SKM-1 (cell line): ENCODE measurements around the gene IGF2R.
"Not testable (repeated sequence)": the region's sequence is repeated elsewhere in the genome, so short reads cannot be mapped to it uniquely, and the experiment has no call there.

Experiments used
- DNase-seq: peaks from one replicate; lab custom pipeline; 2025; ENCODE audit not compliant: unreplicated experiment; lab: John Stamatoyannopoulos, UW

The IGF2R gene

DNA sequence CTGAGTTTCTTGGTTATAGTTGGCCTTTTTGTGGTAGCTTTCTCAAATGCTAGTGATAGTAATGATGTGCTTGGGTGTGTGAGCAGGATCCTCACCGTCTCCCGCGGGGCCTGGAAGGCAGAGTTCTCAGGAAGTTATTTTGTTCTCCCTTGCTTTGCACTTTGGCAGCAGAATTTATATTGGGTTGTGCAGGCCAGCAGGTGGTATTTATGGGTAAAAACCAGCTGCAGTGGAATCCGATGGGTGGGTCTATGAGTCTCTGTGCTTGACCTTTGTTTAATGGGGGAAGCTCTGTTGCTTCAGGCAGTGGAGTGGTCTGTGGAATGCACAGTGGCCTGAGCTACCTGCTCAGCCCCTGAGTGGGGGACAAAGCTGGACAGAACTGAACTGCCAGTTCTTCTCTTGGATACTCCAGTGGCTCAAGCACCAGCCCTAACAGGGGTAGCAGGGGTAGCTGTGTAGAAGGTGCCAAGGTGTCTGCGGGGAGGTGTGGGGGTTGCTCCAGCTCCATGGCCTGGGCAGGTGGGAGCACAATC lies 27.3 kb downstream of the IGF2R start:
- DNase-seq, result no peak

DNA sequence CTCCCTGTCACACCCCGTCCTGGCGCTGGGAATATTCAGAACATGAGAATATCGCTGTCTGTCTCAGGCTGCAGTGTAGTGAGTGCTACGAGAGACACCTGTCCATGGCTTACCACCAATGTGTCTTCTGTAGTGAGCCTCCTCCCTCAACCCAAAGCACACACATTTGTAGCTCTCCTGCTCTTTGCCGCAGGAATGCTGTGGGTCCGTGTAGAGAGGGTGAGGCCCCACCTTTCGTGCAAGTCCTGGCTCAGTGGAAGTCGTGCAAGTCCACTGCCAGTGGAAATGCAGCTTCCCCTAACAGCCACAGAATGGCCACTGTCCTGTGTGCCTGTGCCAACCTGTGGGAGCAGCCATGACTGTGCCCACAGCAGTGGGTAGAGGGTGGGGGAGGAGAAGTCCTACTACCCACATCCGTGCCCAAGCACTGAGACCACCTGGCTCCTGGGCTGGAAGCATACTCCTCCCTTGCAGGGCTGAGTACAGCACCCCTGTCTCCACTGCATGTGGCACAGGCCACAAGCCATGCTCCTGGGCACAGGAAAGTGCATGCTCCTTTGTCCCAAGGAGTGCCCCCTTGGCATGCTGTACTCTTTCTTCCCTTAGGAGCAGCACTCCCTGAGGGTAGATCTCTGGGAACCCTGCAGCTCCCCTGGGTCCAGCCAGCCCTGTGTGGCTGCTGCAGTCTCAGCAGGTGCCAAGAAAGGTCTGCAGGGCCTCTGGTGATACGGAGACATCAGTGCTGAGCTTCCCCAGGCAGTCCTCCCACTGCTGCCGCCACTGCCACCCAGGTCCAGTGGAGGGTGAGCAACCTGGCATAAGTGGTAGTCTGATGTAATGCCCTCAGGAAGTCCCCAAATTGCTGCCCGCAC lies 28.0 kb downstream of the IGF2R start:
- no peak for DNase-seq

DNA sequence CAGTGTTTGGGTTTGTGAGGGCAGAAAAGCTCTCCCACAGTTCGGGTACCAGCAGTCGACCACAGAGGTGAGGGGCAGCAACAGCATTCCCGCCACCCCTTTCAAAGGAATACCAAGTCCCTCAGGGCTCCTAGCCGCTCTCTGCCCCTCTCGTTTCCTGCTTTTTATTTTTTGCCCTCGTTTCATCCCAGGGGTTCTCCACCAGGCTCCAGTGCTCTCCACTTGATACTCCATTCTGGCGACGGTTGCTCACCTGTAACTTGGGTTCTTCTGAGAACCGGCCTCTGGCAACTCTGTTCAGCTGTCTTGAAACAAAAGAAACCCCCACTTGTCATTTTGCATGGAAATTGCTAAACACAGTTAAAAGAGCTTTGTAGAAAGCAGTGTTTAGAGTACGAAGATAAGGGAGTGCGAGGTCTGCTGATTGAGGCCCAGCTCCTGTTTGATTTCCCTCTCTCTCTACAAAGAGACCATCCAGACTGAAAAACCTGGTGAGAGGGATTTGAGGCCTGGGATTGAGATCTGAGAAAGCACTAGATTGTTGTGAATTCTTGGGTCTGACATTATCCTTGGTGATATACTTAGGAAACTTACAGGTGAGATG lies 28.7 kb downstream of the IGF2R start:
- DNase-seq, result no peak

DNA sequence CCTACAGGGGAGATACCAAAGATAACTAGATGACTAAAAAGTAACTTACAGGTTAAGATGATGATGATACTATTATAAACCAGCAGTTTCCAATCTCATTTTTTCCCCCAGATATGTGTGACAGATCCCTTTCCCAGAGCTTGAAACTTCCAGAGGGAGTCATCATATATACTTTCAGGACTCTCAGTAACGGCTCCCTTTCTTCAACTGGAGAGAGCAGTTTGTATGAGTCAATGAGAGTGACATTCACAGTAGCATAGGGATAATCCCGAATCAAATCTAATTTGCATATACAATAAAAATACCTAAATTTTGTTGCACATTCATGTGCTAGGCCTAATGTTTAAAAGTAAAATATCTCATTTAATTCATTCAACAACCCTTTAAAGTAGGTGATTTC lies 29.7 kb downstream of the IGF2R start:
- no peak for DNase-seq

DNA sequence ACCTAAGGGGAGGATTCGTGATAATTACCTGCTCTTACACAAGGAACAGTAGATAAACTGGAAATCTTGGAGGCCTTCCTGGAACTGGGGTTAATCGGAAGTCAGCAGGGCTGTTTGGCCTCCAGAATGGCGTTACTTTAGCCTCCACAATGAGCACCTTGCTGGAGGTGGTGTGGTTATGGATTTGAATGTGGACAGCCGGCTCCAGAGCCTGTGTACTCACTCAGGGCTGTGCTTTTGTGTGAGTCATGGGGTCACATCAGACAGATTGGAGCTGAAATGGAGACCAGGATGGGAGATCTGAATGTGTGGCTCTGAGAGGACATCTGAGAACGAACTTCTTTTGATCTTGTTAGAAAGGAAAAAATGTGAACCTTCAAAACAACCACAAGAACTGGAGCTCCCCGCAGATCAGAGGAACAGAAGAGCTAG lies 30.4 kb downstream of the IGF2R start:
- no peak for DNase-seq

DNA sequence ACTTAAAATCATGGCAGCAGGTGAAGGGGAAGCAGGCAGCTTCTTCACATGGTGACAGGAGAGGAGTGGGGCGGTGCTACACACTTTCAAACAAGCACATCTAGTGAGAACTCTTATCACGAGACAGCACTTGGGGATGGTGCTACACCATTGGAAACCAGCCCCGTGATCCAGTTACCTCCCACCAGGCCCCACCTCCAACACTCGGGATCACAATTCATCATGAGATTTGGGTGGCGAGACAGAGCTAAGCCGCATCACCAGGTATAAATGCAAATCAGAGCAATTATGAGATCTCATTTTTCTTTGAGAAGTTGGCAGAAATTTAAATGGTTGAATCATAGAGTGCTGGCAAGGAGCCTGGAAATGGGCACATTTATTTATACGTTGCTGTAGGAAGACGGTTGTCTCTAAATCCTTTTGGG lies 31.4 kb downstream of the IGF2R start:
- DNase-seq, result no peak

DNA sequence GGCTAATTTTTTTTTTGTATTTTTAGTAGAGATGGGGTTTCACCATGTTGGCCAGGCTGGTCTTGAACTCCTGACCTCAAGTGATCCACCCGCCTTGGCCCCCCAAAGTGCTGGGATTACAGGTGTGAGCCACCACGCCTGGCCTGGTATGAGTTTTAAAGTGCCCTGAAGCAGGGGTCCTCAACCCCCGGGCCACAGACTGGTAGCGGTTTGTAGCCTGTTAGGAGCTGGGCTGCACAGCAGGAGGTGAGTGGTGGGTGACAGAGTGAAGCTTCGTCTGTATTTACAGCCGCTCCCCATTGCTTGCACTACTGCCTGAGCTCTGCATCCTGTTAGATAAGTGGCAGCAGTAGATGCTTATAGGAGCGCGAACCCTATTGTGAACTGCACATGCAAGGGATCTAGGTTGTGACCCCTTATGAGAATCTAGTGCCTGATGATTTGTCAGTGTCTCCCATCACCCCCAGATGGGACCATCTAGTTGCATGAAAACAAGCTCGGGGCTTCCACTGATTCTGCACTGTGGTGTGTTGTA lies 32.1 kb downstream of the IGF2R start:
- not testable (repeated sequence) for DNase-seq

DNA sequence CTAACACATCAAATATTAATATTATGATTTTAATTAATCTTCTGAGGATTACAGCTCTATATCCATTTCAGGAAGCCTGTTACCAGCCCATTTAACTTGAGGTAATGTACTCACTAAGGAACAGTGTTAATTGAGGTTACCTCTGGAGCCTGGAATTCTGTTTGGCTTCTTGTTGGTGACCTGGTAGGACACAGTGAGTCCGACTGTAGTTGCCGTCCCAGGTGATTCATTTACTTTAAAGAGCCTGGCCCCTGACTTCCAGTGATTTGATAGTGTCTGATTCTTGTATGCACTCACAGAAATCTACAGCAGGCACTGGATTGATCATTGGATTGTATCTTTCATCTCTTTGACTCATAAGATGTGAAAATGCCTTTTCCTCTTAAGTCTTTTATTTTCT lies 34.0 kb downstream of the IGF2R start:
- no peak for DNase-seq

DNA sequence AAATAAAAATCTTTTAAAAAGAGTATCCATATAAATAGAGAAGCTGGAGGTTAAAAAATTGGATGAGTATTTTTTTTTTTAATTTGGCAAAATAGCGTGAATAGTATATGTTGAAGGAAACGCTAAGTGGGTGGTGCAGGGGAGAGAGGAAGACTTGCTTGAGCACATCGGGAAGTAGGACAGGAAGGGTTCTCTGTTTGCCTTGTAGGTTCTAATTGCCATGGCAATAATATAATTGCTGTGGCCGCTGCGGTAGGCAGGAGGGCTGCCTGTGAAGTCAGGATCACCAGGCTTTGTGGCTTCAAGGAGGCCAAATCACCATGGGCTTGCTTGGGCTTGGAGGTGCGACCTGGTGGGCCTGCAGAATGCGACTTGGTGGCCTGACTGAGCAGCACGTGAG lies 35.1 kb downstream of the IGF2R start:
- no peak for DNase-seq

DNA sequence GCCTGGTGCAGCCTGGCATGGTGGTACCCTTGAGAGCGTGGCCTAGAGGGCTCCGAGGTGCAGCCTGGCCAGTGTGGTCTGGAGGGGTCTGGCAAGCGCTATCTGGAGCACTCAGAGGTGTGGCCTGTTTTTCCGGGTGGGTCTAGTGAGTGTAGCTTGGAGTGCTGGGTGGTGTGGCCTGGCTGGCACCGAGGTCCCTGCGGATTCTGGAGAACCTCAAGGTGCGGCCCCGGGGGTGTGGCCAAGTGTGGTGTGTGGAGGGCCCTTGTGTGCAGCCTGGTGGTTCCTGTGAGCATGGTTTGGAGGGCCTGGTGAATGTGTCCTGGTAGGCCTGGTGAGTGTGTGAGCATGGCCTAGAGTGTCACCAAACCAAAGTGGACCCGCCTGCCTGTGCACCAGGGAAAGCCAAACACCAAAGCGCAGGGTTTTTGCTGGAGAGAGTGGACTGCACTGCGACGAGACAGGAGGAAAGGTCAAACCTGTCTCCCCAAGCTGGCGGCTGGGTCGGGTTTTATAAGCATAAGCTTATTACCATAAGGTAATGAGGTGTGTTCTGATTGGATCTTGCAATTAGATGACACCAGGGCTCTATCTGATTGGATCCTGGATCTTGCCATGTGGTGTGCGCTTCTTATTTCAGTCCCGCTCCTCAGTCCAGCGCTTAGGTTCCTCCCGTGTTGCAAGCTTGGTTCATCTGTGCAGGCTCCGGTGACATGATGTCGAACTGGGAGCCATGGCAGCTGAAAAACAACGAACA lies 35.7 kb downstream of the IGF2R start:
- no peak for DNase-seq

DNA sequence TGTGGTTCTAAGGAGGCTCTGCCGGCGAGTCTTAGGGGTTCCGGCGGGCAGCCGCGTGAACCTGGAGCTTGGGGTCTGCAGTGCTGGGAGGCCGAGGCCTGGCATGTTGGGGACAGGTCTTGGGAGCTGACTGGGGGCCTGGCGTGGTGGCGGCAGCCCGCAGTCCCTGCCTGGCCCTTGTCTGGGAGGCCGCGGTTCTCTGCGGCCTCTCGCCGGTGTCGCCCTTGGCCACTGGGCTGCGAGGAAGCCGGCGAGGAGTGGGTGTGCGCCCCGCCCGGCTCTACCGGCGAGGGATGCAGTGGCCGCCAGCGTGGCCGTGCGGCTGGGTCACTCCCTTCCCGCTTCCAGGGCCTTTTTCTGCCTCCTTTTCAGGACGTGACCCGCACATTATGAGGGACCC lies 36.3 kb downstream of the IGF2R start:
- no peak for DNase-seq

DNA sequence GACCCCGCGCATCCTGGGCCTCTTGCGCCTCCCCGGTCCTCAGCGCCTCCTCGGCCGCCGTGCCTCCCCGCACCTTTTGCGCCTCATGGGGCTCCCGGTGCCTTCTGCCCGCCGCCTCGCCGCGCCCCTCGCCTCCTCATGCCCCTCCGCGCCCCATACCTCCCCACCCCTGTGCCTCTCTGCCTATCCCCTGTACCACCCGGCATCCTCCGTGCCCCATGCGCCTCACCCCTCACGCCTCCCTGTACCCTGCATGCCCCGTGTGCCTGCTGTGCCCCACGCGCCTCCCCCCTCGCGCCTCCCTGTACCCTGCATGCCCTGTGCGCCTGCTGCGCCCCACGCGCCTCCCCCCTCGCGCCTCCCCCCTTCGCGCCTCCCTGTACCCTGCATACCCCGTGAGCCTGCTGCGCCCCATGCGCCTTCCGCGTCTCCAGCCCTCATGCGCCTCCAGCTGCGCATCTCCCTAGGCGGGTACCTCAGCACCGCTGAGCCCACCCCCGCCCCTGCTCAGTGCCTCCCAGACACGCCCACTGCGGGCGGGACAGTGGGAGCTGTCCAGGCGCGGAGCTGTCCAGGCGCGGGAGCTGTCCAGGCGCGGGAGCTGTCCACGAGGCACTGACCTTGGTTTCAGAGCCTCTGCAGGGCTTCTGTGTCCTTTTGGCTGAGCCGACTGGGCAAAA lies 37.1 kb downstream of the IGF2R start:
- DNase-seq, result no peak

DNA sequence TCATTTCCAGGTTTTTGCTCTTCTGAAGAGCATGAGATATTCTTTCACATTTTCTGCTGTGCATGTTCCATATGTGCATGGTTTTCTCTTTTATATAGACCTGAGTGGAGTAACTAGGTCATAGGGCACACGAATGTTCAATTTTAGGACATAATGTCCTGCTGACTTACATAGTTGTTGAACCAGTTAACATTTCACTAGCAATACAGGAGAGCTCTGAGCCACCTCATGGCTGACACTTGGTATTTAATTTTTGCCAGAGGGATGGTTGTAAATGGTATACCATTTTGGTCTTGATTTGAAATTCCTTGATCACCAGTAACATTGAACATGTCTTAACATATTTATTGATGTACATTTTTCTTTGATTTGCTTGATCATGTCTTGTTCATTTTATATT lies 38.3 kb downstream of the IGF2R start:
- DNase-seq, result no peak

DNA sequence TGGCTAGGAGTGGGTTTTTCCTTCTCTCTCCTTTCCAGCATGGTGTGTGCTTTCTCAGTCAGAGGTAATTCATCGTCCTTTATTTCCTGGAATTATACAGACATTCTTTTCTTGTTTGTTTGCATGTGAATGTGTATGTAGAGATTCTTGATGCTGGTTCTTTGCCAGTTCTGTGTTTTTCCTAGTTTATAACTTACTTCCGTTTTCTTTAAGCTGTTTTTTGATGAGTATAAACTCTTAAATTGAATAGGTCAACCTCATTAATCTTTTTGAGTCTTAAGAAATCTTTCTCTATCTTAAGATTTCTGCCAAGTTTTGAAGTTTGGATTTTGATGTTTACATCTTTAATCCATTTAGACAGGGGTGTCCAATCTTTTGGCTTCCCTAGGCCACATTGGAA lies 38.7 kb downstream of the IGF2R start:
- no peak for DNase-seq

DNA sequence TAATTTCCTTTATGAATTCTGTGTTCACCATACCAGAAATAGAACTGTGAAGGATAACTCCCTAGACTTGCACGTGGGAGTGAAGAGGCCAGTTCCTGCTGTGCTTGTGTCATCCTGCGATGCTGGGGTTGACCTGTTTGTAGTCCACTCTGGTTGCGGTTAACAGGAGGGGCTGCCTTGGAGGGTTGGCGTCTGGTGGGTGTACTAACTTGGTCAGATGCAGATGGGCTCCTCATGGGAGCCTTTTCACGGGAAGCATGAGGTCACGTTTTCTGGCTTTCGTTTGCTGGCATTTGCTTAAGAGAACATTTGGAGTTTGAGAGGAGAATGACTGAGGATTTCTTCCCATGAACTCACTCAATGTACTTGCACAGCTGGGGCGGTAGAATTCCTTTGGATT lies 41.2 kb downstream of the IGF2R start:
- no peak for DNase-seq

DNA sequence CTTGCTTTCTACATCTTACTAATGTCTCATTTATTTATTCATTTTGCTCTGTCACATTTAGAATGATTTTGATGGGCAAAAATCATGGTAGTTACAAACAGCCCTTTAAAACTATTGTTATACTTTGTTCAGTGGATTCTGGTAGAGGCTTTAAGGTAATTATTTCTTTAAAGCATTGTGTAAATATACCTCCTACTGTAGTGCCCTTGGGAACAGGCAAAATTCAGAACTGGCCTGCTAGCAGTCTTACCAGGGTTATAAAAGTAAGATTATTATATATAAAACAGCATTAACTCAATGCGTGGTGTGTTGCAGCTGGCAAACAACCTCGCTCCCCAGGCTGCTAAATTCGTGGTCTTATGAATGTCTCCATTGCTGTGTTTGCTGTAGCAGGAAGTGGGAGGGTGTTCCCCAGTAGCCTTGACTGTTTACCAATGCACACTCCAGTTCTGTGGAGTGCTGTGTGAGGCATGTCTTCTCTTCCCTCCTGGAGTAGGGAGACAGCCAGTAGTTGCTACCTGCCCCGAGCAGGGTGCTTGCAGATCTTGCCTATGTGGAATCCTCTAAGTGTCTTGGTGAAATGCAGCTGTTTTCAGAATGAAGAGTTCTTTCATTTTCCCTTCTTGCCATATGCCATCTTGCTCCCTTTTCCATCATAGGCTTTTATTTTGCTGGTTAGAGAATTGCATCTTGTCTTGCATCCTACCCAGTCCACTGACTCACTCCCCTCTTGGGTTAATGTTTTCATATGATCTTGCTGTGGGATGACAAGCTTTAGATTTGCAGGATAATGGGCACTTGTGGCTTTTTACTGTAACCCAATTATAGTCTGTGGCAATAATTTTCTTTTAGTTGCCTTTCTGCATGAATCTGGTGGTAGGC lies 45.3 kb downstream of the IGF2R start:
- DNase-seq, result no peak

DNA sequence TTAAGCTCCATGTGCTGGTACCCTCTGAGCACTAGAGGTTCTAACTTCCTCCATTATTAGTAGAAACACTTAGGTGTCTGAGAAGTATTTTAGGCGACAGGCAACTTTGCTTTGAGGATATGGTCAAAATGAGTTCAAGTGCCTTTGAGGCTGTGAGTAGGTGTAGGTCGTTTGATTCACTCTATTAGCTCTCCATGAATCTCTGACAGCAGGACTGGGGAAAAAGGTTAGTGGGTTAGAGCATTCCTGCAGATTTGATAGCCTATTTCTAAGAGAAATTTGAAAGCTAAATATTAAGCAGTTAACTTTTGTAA lies 45.9 kb downstream of the IGF2R start:
- DNase-seq, result no peak

DNA sequence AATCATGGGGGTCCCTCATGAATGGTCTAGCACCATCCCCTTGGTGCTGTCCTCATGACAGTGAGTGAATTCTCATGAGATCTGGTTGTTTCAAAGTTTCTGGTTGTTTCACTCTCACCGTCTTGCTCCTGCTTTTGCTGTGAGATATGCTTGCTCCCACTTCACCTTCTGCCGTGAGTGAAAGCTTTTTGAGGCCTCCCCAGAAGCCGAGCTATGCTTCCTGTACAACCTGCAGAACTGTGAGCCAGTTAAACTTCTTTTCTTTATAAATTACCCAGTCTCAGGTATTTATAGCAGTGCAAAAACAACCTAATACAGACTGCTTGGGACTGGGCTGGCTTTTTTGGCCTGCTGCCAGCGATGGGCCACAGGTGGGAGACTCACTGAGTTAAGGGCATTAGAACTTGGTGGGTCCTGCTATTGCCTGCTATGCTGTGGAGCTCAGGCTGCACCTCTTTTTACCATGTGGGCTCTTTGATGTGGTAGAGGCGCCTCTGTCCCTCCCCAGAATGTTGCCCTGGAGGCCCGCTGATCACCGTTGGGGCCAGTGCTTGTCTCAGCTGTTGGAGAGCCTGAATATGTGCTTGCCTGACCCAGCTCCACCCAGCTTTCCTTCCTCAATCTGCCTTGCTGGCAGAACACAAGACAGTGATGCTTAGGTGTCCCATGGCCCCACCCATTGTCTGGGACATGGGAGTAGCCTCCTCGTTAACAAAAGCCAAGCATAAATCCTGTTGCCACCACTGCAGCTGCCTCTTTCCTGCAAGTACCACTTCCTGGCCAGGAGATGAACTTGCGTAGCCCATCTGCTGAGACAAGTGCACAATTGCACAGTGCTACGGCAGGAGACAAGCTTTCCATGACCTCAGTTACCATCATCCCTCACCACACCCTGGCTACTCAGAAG lies 47.1 kb downstream of the IGF2R start:
- DNase-seq, result no peak

DNA sequence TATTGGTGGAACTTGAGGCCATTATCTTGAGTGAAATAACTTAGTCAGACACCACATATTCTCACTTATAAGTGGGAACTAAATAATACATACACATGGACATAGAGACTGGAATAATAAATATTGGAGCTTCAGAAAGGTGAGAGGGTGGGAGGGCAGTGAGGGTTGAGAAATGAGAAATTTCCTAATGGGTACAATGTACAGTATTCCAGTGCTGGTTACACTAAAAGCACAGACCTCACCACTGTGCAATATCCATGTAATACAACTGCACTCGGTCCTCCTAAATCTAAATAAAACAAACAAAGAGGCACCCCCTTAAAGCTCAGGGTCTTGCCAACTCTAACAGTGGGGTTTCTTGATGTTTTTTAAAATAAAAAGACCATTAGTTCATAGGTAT lies 53.2 kb downstream of the IGF2R start:
- DNase-seq, result no peak
